ENCODE results near the gene LRIG1. TPM values are rescaled to one million over a fixed set of nuclear protein-coding genes. Genes with fewer than 3 reads are reported as not detected.

The LRIG1 gene
- total RNA-seq, 1 experiment from 2014 or later, result 17.2 TPM

GRCh38 chr3:66409771-66410754 is 90.8 kb downstream of the LRIG1 start:
- TF ChIP-seq CTCF (IDR thresholded peaks at IDR 0.05; ENCODE audit: unreplicated experiment), result no peak
- DNase-seq (ENCODE audit: unreplicated experiment), result no peak
- BruUV-seq (replicated peaks), result no TSS peak
- H3K27ac Mint-ChIP-seq (ENCODE audit: low read depth, unreplicated experiment), result no peak overlapping the region
- intact Hi-C loops (cut with micrococcal nuclease), result loop anchor here (10.0 kb wide), 1 partner anchor 135 kb away; no protein-coding TSS in a partner anchor
- no peaks in the 10 kb centered on the region for H3K4me1 Mint-ChIP-seq (ENCODE audit: insufficient read depth, unreplicated experiment)
- H3K9me3 Mint-ChIP-seq (ENCODE audit: unreplicated experiment), result no peaks in the 10 kb centered on the region
- H3K27me3 Mint-ChIP-seq (ENCODE audit: insufficient read depth, unreplicated experiment), result no peaks in the 10 kb centered on the region
- CTCF ChIA-PET, result interaction anchor here (0.7 to 16.7 kb wide), 6 partner anchors 9 to 409 kb away, joined by 3 to 604 read pairs (median 5); no protein-coding TSS in a partner anchor
- POLR2A ChIA-PET, result no interaction called here
- no peak overlapping the region for H3K4me3 Mint-ChIP-seq (ENCODE audit: unreplicated experiment)
- H3K36me3 Mint-ChIP-seq (ENCODE audit: insufficient read depth, unreplicated experiment), result peaks cover 9% of the 10 kb centered on the region

- intact Hi-C loops (cut with micrococcal nuclease), result loop anchor here (1.0 to 10.0 kb wide), 4 partner anchors 21 to 409 kb away; partner anchors contain the start of gene LRIG1
- no TSS peak for BruUV-seq (replicated peaks)
- ChIA-PET POLR2A (interaction anchor here (0.9 kb wide), 1 partner anchor 340 kb away, joined by 3 read pairs; no protein-coding TSS in a partner anchor), CTCF (interaction anchor here (0.5 to 16.7 kb wide), 112 partner anchors 9 to 1353 kb away, joined by 3 to 604 read pairs (median 5); no protein-coding TSS in a partner anchor)
- Mint-ChIP-seq H3K36me3 (ENCODE audit: insufficient read depth, unreplicated experiment) (peaks cover 12% of the 10 kb centered on the region), H3K27me3 (ENCODE audit: insufficient read depth, unreplicated experiment) (no peaks in the 10 kb centered on the region), H3K27ac (ENCODE audit: low read depth, unreplicated experiment) (no peak overlapping the region), H3K9me3 (ENCODE audit: unreplicated experiment) (no peaks in the 10 kb centered on the region), H3K4me1 (ENCODE audit: insufficient read depth, unreplicated experiment) (no peaks in the 10 kb centered on the region), H3K4me3 (ENCODE audit: unreplicated experiment) (no peak overlapping the region)
- DNase-seq (ENCODE audit: unreplicated experiment), result peak; percentile 69
- TF ChIP-seq CTCF (IDR thresholded peaks at IDR 0.05; ENCODE audit: unreplicated experiment), result peak; percentile 94
Measured at GRCh38 chr3:66407611-66408218, 93.1 kb downstream of the LRIG1 start.

GRCh38 chr3:66406831-66407610 is 93.8 kb downstream of the LRIG1 start:
- ChIA-PET CTCF (interaction anchor here (0.6 to 16.7 kb wide), 90 partner anchors 8 to 1354 kb away, joined by 3 to 604 read pairs (median 5); no protein-coding TSS in a partner anchor), POLR2A (no interaction called here)
- no peaks in the 10 kb centered on the region for H3K27me3 Mint-ChIP-seq (ENCODE audit: insufficient read depth, unreplicated experiment)
- no TSS peak for BruUV-seq (replicated peaks)
- H3K4me3 Mint-ChIP-seq (ENCODE audit: unreplicated experiment), result no peak overlapping the region
- no peaks in the 10 kb centered on the region for H3K9me3 Mint-ChIP-seq (ENCODE audit: unreplicated experiment)
- no peak for DNase-seq (ENCODE audit: unreplicated experiment)
- intact Hi-C loops (cut with micrococcal nuclease), result loop anchor here (1.0 to 10.0 kb wide), 4 partner anchors 21 to 409 kb away; partner anchors contain the start of gene LRIG1
- no peaks in the 10 kb centered on the region for H3K4me1 Mint-ChIP-seq (ENCODE audit: insufficient read depth, unreplicated experiment)
- TF ChIP-seq CTCF (IDR thresholded peaks at IDR 0.05; ENCODE audit: unreplicated experiment), result no peak
- peaks cover 13% of the 10 kb centered on the region for H3K36me3 Mint-ChIP-seq (ENCODE audit: insufficient read depth, unreplicated experiment)
- no peak overlapping the region for H3K27ac Mint-ChIP-seq (ENCODE audit: low read depth, unreplicated experiment)

Data from MCF 10A (cell line).